Prostate gland (tissue), 2 donors: ENCODE data around the gene PDE9A.
"Not testable (repeated sequence)": the region's sequence is repeated elsewhere in the genome, so short reads cannot be mapped to it uniquely, and the experiment has no call there.

Experiments
- POLR2A ChIP-seq: fragments of 450-650 bp; IDR thresholded peaks from one replicate; pipeline ENCODE4 v1.6.1; 2016; ENCODE audit warnings: antibody characterized with exemption, mild to moderate bottlenecking
- POLR2AphosphoS5 ChIP-seq: sonication (generic); formaldehyde crosslinking; IDR thresholded peaks from one replicate; pipeline ENCODE4 v1.6.1; 2017; ENCODE audit warnings: antibody characterized with exemption
- TF ChIP-seq, protein P1 (sequence below), 4 experiments: fragments of 200-600 bp in 2 of 4; fragments of 450-650 bp in 2 of 4; sonication (generic) in 2 of 4; IDR thresholded peaks; 1 replicate in 3 of 4; 2 replicates in 1 of 4; pipeline ENCODE4 v1.5.1; 2016 to 2019; ENCODE audit warnings: antibody characterized with exemption in 4 of 4, mild to moderate bottlenecking in 2 of 4, moderate library complexity in 2 of 4

DNA sequence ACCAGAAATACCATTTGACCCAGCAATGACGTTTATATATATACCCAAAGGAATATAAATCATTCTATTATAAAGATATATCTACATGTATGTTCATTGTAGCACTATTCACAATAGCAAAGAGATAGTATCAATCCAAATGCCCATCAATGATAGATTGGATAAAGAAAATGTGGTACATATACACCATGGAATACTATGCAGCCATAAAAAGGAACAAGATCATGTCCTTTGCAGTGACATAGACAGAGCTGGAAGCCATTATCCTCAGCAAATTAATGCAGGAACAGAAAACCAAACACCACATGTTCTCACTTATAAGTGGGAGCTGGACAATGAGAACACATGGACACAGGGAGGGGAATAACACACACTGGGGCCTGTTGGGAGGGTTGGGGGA is 55.5 kb downstream of the PDE9A start:
- not testable (repeated sequence) for TF ChIP-seq POLR2A, POLR2AphosphoS5
- TF ChIP-seq, protein P1, sequence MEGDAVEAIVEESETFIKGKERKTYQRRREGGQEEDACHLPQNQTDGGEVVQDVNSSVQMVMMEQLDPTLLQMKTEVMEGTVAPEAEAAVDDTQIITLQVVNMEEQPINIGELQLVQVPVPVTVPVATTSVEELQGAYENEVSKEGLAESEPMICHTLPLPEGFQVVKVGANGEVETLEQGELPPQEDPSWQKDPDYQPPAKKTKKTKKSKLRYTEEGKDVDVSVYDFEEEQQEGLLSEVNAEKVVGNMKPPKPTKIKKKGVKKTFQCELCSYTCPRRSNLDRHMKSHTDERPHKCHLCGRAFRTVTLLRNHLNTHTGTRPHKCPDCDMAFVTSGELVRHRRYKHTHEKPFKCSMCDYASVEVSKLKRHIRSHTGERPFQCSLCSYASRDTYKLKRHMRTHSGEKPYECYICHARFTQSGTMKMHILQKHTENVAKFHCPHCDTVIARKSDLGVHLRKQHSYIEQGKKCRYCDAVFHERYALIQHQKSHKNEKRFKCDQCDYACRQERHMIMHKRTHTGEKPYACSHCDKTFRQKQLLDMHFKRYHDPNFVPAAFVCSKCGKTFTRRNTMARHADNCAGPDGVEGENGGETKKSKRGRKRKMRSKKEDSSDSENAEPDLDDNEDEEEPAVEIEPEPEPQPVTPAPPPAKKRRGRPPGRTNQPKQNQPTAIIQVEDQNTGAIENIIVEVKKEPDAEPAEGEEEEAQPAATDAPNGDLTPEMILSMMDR (IDR thresholded peaks at IDR 0.05), result not testable (repeated sequence)
